Vagina (tissue), 2 donors: Measurements from ENCODE around the gene AMER3. TPM values are rescaled to one million over a fixed set of nuclear protein-coding genes. Genes with fewer than 3 reads are reported as not detected.

Experiments used
- DNase-seq, 2 donors: peaks; one replicate each; pipeline ENCODE4 v3.0.0-alpha.2; 2017; ENCODE audit errors: extremely low spot score in 2 of 2
- H3K27ac ChIP-seq: fragments of 200-600 bp; sonication (generic); one replicate; pipeline ENCODE4 v1.5.1; 2019
- H3K27me3 ChIP-seq: fragments of 200-600 bp; sonication (generic); one replicate; pipeline ENCODE4 v1.5.1; 2019
- H3K36me3 ChIP-seq, 2 donors: fragments of 200-600 bp; sonication (generic); one replicate each; pipeline ENCODE4 v1.5.1; 2017 to 2019
- H3K4me1 ChIP-seq: fragments of 200-600 bp; sonication (generic); one replicate; pipeline ENCODE4 v1.5.1; 2019
- H3K4me3 ChIP-seq, 2 donors: fragments of 200-600 bp; sonication (generic); 1 replicate in 1 of 2; 2 replicates in 1 of 2; pipeline ENCODE4 v1.5.1; 2016 to 2019
- H3K9me3 ChIP-seq: fragments of 200-600 bp; sonication (generic); one replicate; pipeline ENCODE4 v1.5.1; 2019
- POLR2A ChIP-seq, 2 donors: fragments of 450-650 bp; IDR thresholded peaks; one replicate each; pipeline ENCODE4 v1.6.1; 2017; ENCODE audit warnings: antibody characterized with exemption in 2 of 2, mild to moderate bottlenecking in 2 of 2, moderate library complexity in 2 of 2
- POLR2AphosphoS5 ChIP-seq, 2 donors: sonication (generic); formaldehyde crosslinking; IDR thresholded peaks; one replicate each; pipeline ENCODE4 v1.9.0; 2017; ENCODE audit warnings: antibody characterized with exemption in 2 of 2, mild to moderate bottlenecking in 2 of 2, low read depth in 1 of 2; ENCODE audit not compliant: insufficient read depth in 1 of 2
- intact Hi-C: fragments of 100-400 bp; cut with DNase I; formaldehyde crosslinking; loops from one replicate; pipeline ENCODE4 v1.15.1; 2023
- total RNA-seq: library from RNA; depleted of rRNA; stranded (reverse); fragments of >200 nt; gene quantifications from one replicate; pipeline ENCODE4 v1.2.3, GENCODE V29; 2016
- TF ChIP-seq, protein P1 (sequence below), 3 experiments: fragments of 450-650 bp in 2 of 3; fragments of 200-600 bp in 1 of 3; sonication (generic) in 1 of 3; IDR thresholded peaks; one replicate each; pipeline ENCODE4 v1.5.1; 2017 to 2019; ENCODE audit warnings: antibody characterized with exemption in 3 of 3, mild to moderate bottlenecking in 2 of 3, moderate library complexity in 2 of 3

AMER3 gene
- total RNA-seq, 1 donor from 2014 or later = not detected

DNA sequence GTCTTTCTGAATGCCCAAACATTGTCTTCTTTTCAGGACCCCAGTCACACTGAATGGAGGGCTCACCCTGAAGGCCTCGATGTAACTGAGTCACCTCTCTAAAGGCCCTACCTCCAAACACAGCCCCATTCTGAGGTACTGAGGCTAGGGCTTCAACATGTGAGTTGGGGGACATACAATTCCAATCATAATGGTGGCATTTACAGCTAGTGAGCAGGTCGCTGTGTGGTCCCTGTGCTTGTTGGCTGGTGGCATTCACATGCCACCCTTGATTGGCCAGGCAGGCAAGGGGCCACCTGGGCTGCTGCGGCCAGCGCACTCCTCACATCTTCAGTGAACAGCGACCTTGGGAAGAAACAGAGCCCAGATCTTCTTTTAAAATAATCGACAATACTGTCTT lies 30.7 kb downstream of the AMER3 start:
- TF ChIP-seq, protein P1, sequence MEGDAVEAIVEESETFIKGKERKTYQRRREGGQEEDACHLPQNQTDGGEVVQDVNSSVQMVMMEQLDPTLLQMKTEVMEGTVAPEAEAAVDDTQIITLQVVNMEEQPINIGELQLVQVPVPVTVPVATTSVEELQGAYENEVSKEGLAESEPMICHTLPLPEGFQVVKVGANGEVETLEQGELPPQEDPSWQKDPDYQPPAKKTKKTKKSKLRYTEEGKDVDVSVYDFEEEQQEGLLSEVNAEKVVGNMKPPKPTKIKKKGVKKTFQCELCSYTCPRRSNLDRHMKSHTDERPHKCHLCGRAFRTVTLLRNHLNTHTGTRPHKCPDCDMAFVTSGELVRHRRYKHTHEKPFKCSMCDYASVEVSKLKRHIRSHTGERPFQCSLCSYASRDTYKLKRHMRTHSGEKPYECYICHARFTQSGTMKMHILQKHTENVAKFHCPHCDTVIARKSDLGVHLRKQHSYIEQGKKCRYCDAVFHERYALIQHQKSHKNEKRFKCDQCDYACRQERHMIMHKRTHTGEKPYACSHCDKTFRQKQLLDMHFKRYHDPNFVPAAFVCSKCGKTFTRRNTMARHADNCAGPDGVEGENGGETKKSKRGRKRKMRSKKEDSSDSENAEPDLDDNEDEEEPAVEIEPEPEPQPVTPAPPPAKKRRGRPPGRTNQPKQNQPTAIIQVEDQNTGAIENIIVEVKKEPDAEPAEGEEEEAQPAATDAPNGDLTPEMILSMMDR (IDR thresholded peaks at IDR 0.05) = no peak
- no peak for TF ChIP-seq POLR2AphosphoS5 (IDR thresholded peaks at IDR 0.05; ENCODE audit: insufficient read depth in 1 of 2, low read depth in 1 of 2)
- no peak for TF ChIP-seq POLR2A (IDR thresholded peaks at IDR 0.05)
- intact Hi-C loops = no loop called here
- Histone ChIP-seq H3K36me3 (no peaks in the 10 kb centered on the region), H3K9me3 (no peaks in the 10 kb centered on the region), H3K27ac (no peak overlapping the region), H3K27me3 (no peaks in the 10 kb centered on the region), H3K4me3 (no peak overlapping the region), H3K4me1 (no peaks in the 10 kb centered on the region)
- DNase-seq = no peak

GRCh38 chr2:130787841-130788240 lies 32.5 kb downstream of the AMER3 start:
- no peaks in the 10 kb centered on the region for H3K27me3 ChIP-seq
- TF ChIP-seq POLR2A (IDR thresholded peaks at IDR 0.05) = no peak
- TF ChIP-seq POLR2AphosphoS5 (IDR thresholded peaks at IDR 0.05; ENCODE audit: insufficient read depth in 1 of 2, low read depth in 1 of 2) = no peak
- TF ChIP-seq, protein P1 (IDR thresholded peaks at IDR 0.05) = no peak
- intact Hi-C loops = no loop called here
- DNase-seq = no peak
- H3K27ac ChIP-seq = no peak overlapping the region
- H3K9me3 ChIP-seq = no peaks in the 10 kb centered on the region
- no peaks in the 10 kb centered on the region for H3K4me1 ChIP-seq
- no peaks in the 10 kb centered on the region for H3K36me3 ChIP-seq
- H3K4me3 ChIP-seq = no peak overlapping the region

DNA sequence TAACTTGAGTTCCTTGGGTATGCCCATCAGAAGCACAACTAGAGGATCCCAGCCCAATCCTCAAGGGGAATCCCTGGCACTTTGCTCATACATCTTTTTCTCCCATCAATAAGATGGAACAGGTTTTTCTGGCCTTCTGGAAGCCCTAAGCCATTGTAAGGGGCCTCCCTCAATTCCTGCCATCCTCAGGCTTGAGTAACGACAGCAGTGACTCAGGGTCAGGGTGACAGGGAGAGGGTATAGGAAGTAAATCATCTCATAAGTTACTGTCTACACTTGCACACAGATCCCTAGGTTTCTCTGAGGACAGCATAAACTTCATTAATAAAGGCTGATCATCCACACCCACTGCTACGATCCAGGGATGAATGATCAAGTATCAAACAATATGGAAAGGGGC lies 35.0 kb downstream of the AMER3 start:
- Histone ChIP-seq H3K27me3 (no peaks in the 10 kb centered on the region), H3K4me1 (no peaks in the 10 kb centered on the region), H3K9me3 (no peaks in the 10 kb centered on the region), H3K4me3 (no peak overlapping the region), H3K27ac (no peak overlapping the region), H3K36me3 (no peaks in the 10 kb centered on the region)
- TF ChIP-seq, protein P1 (IDR thresholded peaks at IDR 0.05) = no peak
- TF ChIP-seq POLR2AphosphoS5 (IDR thresholded peaks at IDR 0.05; ENCODE audit: insufficient read depth in 1 of 2, low read depth in 1 of 2) (no peak), POLR2A (IDR thresholded peaks at IDR 0.05) (no peak)
- no peak for DNase-seq
- intact Hi-C loops = no loop called here

DNA sequence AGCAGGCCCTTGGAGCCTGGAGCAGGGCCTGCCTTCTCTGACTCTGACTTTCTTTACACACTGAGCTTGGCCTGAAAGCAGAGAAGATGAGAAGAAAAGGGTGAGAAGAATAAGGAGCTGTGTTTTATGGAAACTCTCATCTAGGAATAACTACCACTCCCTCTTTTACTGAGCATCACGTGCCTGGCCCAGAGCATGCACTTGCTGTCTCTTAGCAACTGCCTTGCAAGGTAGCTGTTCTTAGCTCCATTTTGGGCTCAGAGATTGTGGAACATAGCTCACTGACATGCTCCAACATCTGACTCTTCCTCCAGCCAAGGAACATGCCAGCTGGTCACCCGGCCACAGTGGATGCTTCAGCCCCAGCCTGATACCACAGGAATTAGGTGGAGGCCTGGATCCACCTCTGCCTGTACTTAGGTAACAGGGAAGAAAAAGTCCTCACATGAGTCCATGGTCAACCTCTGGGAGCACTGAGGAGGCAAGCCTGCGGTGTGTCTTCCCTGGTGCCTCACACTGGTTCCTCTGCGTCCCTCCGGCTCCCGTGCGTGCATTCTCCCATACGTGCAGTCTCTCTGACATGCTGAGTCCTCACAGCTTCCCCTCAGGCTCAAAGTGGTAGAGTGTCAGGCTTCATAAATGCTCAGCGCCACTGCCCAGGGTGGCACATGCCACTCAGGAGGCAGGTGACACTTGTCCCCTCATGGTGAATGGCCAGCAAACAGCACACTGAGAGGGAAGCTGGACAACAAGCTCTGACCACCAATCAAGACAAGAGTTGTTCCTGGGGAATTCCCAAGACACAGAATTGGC lies 35.7 kb downstream of the AMER3 start:
- no peak for TF ChIP-seq POLR2A (IDR thresholded peaks at IDR 0.05)
- TF ChIP-seq POLR2AphosphoS5 (IDR thresholded peaks at IDR 0.05; ENCODE audit: insufficient read depth in 1 of 2, low read depth in 1 of 2) = no peak
- TF ChIP-seq, protein P1 (IDR thresholded peaks at IDR 0.05) = no peak
- no peaks in the 10 kb centered on the region for H3K36me3 ChIP-seq
- H3K27me3 ChIP-seq = no peaks in the 10 kb centered on the region
- no peaks in the 10 kb centered on the region for H3K9me3 ChIP-seq
- H3K27ac ChIP-seq = no peak overlapping the region
- no peaks in the 10 kb centered on the region for H3K4me1 ChIP-seq
- intact Hi-C loops = no loop called here
- no peak for DNase-seq
- no peak overlapping the region for H3K4me3 ChIP-seq

GRCh38 chr2:130791617-130791939 lies 36.2 kb downstream of the AMER3 start:
- H3K27ac ChIP-seq = no peak overlapping the region
- intact Hi-C loops = no loop called here
- no peak overlapping the region for H3K4me3 ChIP-seq
- DNase-seq = no peak
- H3K27me3 ChIP-seq = no peaks in the 10 kb centered on the region
- no peaks in the 10 kb centered on the region for H3K4me1 ChIP-seq
- no peak for TF ChIP-seq POLR2AphosphoS5 (IDR thresholded peaks at IDR 0.05; ENCODE audit: insufficient read depth in 1 of 2, low read depth in 1 of 2)
- TF ChIP-seq, protein P1 (IDR thresholded peaks at IDR 0.05) = no peak
- TF ChIP-seq POLR2A (IDR thresholded peaks at IDR 0.05) = no peak
- H3K36me3 ChIP-seq = no peaks in the 10 kb centered on the region
- no peaks in the 10 kb centered on the region for H3K9me3 ChIP-seq
